Liver (tissue), 9 donors: ENCODE measurements around the gene CACHD1. TPM values are rescaled to one million over a fixed set of nuclear protein-coding genes. Genes with fewer than 3 reads are reported as not detected.

Experiments
- DNase-seq: peaks from one replicate; pipeline ENCODE4 v3.0.0-alpha.2; 2017; ENCODE audit warnings: low spot score
- H3K27ac ChIP-seq, 2 donors: one replicate each; pipeline ENCODE4 v1.7.0; 2013; ENCODE audit warnings: inconsistent platforms in 2 of 2, low read length in 2 of 2, control low read depth in 1 of 2, low read depth in 1 of 2, mild to moderate bottlenecking in 1 of 2
- H3K27me3 ChIP-seq, 4 donors: one replicate each; pipeline versions ENCODE4 v1.6.1 to v1.7.0; 2013; ENCODE audit warnings: low read length in 3 of 4, inconsistent platforms in 1 of 4, mild to moderate bottlenecking in 1 of 4, moderate library complexity in 1 of 4; ENCODE audit not compliant: control insufficient read depth in 4 of 4, insufficient read depth in 4 of 4
- H3K36me3 ChIP-seq, 4 donors: one replicate each; pipeline versions ENCODE4 v1.6.1 to v1.7.0; 2013; ENCODE audit warnings: low read length in 3 of 4, mild to moderate bottlenecking in 3 of 4, low read depth in 1 of 4, moderate library complexity in 1 of 4; ENCODE audit not compliant: control insufficient read depth in 4 of 4, insufficient read depth in 3 of 4
- H3K4me1 ChIP-seq, 4 donors: one replicate each; pipeline versions ENCODE4 v1.6.1 to v1.7.0; 2013; ENCODE audit warnings: low read length in 3 of 4, mild to moderate bottlenecking in 3 of 4, moderate library complexity in 1 of 4; ENCODE audit not compliant: control insufficient read depth in 4 of 4, insufficient read depth in 4 of 4
- H3K4me3 ChIP-seq, 3 donors: one replicate each; pipeline versions ENCODE4 v1.6.1 to v1.7.0; 2013; ENCODE audit warnings: low read length in 3 of 3, control low read depth in 1 of 3, low read depth in 1 of 3, mild to moderate bottlenecking in 1 of 3
- H3K9ac ChIP-seq, 2 donors: one replicate each; pipeline ENCODE4 v1.7.0; 2013; ENCODE audit warnings: low read length in 2 of 2, mild to moderate bottlenecking in 2 of 2, moderate library complexity in 2 of 2, control low read depth in 1 of 2, low read depth in 1 of 2
- H3K9me3 ChIP-seq, 4 donors: one replicate each; pipeline versions ENCODE4 v1.6.1 to v1.7.0; 2013; ENCODE audit warnings: low read length in 3 of 4; ENCODE audit not compliant: control insufficient read depth in 4 of 4
- ATF3 ChIP-seq: IDR thresholded peaks from 2 replicates; pipeline ENCODE4 v1.6.1; 2016; ENCODE audit warnings: antibody characterized with exemption
- EGR1 ChIP-seq, 2 donors: IDR thresholded peaks; 2 replicates each; pipeline ENCODE4 v1.6.1; 2016 to 2018; ENCODE audit warnings: antibody characterized with exemption in 2 of 2, low read depth in 2 of 2
- FOXA1 ChIP-seq: IDR thresholded peaks from 2 replicates; pipeline ENCODE4 v1.6.1; 2016; ENCODE audit warnings: antibody characterized with exemption
- FOXA2 ChIP-seq: IDR thresholded peaks from 2 replicates; pipeline ENCODE4 v1.6.1; 2016; ENCODE audit warnings: antibody characterized with exemption
- GABPA ChIP-seq, 2 donors: IDR thresholded peaks in 1 of 2; conservative IDR thresholded peaks in 1 of 2; 2 replicates each; pipeline ENCODE4 v1.6.1; 2016; ENCODE audit warnings: antibody characterized with exemption in 2 of 2, mild to moderate bottlenecking in 1 of 2, moderate library complexity in 1 of 2
- HNF4A ChIP-seq, 2 donors: conservative IDR thresholded peaks; 2 replicates each; pipeline ENCODE4 v1.6.1; 2016; ENCODE audit warnings: antibody characterized with exemption in 2 of 2, mild to moderate bottlenecking in 2 of 2
- HNF4G ChIP-seq: IDR thresholded peaks from 2 replicates; pipeline ENCODE4 v1.6.1; 2016; ENCODE audit warnings: antibody characterized with exemption
- JUND ChIP-seq, 2 donors: IDR thresholded peaks; 2 replicates each; pipeline ENCODE4 v1.6.1; 2016; ENCODE audit warnings: antibody characterized with exemption in 2 of 2
- NR2F2 ChIP-seq: IDR thresholded peaks from 2 replicates; pipeline ENCODE4 v1.6.1; 2016; ENCODE audit warnings: antibody characterized with exemption
- RXRA ChIP-seq, 2 donors: IDR thresholded peaks; 2 replicates each; pipeline ENCODE4 v1.6.1; 2017 to 2018; ENCODE audit warnings: antibody characterized with exemption in 2 of 2, mild to moderate bottlenecking in 1 of 2
- TAF1 ChIP-seq: conservative IDR thresholded peaks from 2 replicates; pipeline ENCODE4 v1.6.1; 2016; ENCODE audit warnings: antibody characterized with exemption, mild to moderate bottlenecking
- YY1 ChIP-seq: IDR thresholded peaks from 2 replicates; pipeline ENCODE4 v1.6.1; 2016; ENCODE audit warnings: antibody characterized with exemption, mild to moderate bottlenecking
- WGBS: extraction: QIAGEN DNeasy Blood & Tissue Kit; methylation state at CpG from one replicate; pipeline ENCODE4 v1.1.7; 2013; 5-methylcytosine and 5-hydroxymethylcytosine counted together
- polyA plus RNA-seq, 2 donors: library from polyadenylated mRNA; stranded (reverse) in 1 of 2; unstranded in 1 of 2; fragments of 200-250 nt in 1 of 2; fragments of >200 nt in 1 of 2; fragmentation: Nextera tagmentation in 1 of 2; extraction: Ambion mirVana in 1 of 2; gene quantifications; one replicate each; pipeline versions ENCODE4 v1.2.1 to v1.2.3, GENCODE V29; 2013 to 2015
- total RNA-seq, 2 donors: library from RNA; depleted of rRNA; stranded (reverse); fragments of >200 nt; gene quantifications; one replicate each; pipeline ENCODE4 v1.2.3, GENCODE V29; 2014
- TF ChIP-seq, protein P1 (sequence below): IDR thresholded peaks from 2 replicates; pipeline ENCODE4 v1.6.1; 2016; ENCODE audit warnings: antibody characterized with exemption
- TF ChIP-seq, protein P2 (sequence below): IDR thresholded peaks from 2 replicates; pipeline ENCODE4 v1.6.1; 2016; ENCODE audit warnings: antibody characterized with exemption
- TF ChIP-seq, protein P3 (sequence below): fragments of 150-350 bp; IDR thresholded peaks from 2 replicates; pipeline ENCODE4 v1.5.1; 2017; ENCODE audit warnings: improper control_type of control experiment, low read depth, low read length; ENCODE audit not compliant: missing input control
- TF ChIP-seq, protein P4 (sequence below): IDR thresholded peaks from 2 replicates; pipeline ENCODE4 v1.6.1; 2016; ENCODE audit warnings: antibody characterized with exemption, mild to moderate bottlenecking
- donor health status: healthy.
- donor health status: healthy.
- donor health status: healthy.
- donor health status: healthy.
- donor health status: healthy.

Gene CACHD1
- total and polyA plus RNA-seq, 4 donors, result 0.68 to 4.2 (median 2.3) TPM

GRCh38 chr1:64563958-64564565 is 94.1 kb downstream of the CACHD1 start (continued):
- TF ChIP-seq ATF3, result no peak
- TF ChIP-seq HNF4G, result no peak
- no peak for TF ChIP-seq HNF4A (conservative IDR thresholded peaks at IDR 0.05)
- no peak for TF ChIP-seq FOXA1
- TF ChIP-seq EGR1 (IDR thresholded peaks at IDR 0.05; ENCODE audit: low read depth in 2 of 2), result no peak
- TF ChIP-seq JUND (IDR thresholded peaks at IDR 0.05), result no peak
- no peak for TF ChIP-seq NR2F2
- no peak for TF ChIP-seq TAF1
- TF ChIP-seq, protein P1, sequence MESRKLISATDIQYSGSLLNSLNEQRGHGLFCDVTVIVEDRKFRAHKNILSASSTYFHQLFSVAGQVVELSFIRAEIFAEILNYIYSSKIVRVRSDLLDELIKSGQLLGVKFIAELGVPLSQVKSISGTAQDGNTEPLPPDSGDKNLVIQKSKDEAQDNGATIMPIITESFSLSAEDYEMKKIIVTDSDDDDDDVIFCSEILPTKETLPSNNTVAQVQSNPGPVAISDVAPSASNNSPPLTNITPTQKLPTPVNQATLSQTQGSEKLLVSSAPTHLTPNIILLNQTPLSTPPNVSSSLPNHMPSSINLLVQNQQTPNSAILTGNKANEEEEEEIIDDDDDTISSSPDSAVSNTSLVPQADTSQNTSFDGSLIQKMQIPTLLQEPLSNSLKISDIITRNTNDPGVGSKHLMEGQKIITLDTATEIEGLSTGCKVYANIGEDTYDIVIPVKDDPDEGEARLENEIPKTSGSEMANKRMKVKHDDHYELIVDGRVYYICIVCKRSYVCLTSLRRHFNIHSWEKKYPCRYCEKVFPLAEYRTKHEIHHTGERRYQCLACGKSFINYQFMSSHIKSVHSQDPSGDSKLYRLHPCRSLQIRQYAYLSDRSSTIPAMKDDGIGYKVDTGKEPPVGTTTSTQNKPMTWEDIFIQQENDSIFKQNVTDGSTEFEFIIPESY, result no peak

GRCh38 chr1:64564891-64565290 is 95.0 kb downstream of the CACHD1 start:
- Histone ChIP-seq H3K27ac (no peak overlapping the region), H3K36me3 (no peaks in the 10 kb centered on the region), H3K4me1 (no peaks in the 10 kb centered on the region), H3K9me3 (peaks cover 0 to 6% (median 0%) of the 10 kb centered on the region in 4 donors), H3K27me3 (no peaks in the 10 kb centered on the region), H3K9ac (no peak overlapping the region), H3K4me3 (no peak overlapping the region)
- 96% methylated on average over 3 of the region's 3 CpGs for WGBS
- TF ChIP-seq, protein P1, result no peak
- TF ChIP-seq RXRA (IDR thresholded peaks at IDR 0.05) (no peak), FOXA2 (no peak), TAF1 (no peak), FOXA1 (no peak), JUND (IDR thresholded peaks at IDR 0.05) (no peak), NR2F2 (no peak), HNF4A (conservative IDR thresholded peaks at IDR 0.05) (no peak), YY1 (no peak), GABPA (IDR thresholded peaks at IDR 0.05 in 1 of 2, conservative IDR thresholded peaks at IDR 0.05 in 1 of 2) (no peak), HNF4G (no peak), ATF3 (no peak), EGR1 (IDR thresholded peaks at IDR 0.05; ENCODE audit: low read depth in 2 of 2) (no peak)
- TF ChIP-seq, protein P2, sequence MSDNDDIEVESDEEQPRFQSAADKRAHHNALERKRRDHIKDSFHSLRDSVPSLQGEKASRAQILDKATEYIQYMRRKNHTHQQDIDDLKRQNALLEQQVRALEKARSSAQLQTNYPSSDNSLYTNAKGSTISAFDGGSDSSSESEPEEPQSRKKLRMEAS, result no peak
- TF ChIP-seq, protein P3, sequence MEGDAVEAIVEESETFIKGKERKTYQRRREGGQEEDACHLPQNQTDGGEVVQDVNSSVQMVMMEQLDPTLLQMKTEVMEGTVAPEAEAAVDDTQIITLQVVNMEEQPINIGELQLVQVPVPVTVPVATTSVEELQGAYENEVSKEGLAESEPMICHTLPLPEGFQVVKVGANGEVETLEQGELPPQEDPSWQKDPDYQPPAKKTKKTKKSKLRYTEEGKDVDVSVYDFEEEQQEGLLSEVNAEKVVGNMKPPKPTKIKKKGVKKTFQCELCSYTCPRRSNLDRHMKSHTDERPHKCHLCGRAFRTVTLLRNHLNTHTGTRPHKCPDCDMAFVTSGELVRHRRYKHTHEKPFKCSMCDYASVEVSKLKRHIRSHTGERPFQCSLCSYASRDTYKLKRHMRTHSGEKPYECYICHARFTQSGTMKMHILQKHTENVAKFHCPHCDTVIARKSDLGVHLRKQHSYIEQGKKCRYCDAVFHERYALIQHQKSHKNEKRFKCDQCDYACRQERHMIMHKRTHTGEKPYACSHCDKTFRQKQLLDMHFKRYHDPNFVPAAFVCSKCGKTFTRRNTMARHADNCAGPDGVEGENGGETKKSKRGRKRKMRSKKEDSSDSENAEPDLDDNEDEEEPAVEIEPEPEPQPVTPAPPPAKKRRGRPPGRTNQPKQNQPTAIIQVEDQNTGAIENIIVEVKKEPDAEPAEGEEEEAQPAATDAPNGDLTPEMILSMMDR, result no peak
- TF ChIP-seq, protein P4, sequence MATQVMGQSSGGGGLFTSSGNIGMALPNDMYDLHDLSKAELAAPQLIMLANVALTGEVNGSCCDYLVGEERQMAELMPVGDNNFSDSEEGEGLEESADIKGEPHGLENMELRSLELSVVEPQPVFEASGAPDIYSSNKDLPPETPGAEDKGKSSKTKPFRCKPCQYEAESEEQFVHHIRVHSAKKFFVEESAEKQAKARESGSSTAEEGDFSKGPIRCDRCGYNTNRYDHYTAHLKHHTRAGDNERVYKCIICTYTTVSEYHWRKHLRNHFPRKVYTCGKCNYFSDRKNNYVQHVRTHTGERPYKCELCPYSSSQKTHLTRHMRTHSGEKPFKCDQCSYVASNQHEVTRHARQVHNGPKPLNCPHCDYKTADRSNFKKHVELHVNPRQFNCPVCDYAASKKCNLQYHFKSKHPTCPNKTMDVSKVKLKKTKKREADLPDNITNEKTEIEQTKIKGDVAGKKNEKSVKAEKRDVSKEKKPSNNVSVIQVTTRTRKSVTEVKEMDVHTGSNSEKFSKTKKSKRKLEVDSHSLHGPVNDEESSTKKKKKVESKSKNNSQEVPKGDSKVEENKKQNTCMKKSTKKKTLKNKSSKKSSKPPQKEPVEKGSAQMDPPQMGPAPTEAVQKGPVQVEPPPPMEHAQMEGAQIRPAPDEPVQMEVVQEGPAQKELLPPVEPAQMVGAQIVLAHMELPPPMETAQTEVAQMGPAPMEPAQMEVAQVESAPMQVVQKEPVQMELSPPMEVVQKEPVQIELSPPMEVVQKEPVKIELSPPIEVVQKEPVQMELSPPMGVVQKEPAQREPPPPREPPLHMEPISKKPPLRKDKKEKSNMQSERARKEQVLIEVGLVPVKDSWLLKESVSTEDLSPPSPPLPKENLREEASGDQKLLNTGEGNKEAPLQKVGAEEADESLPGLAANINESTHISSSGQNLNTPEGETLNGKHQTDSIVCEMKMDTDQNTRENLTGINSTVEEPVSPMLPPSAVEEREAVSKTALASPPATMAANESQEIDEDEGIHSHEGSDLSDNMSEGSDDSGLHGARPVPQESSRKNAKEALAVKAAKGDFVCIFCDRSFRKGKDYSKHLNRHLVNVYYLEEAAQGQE, result no peak
- no peak for DNase-seq
